HG02852 (cell line): ENCODE data around the gene TRMT2A.
"Not testable (repeated sequence)": the region's sequence is repeated elsewhere in the genome, so short reads cannot be mapped to it uniquely, and the experiment has no call there.

ENCODE experiments used
- ATAC-seq: cut with Tn5 transposase; IDR thresholded peaks from one replicate; pipeline ENCODE4 v1.9.1; 2021; ENCODE audit warnings: mild to moderate bottlenecking, moderate library complexity; ENCODE audit not compliant: unreplicated experiment

Gene TRMT2A

DNA sequence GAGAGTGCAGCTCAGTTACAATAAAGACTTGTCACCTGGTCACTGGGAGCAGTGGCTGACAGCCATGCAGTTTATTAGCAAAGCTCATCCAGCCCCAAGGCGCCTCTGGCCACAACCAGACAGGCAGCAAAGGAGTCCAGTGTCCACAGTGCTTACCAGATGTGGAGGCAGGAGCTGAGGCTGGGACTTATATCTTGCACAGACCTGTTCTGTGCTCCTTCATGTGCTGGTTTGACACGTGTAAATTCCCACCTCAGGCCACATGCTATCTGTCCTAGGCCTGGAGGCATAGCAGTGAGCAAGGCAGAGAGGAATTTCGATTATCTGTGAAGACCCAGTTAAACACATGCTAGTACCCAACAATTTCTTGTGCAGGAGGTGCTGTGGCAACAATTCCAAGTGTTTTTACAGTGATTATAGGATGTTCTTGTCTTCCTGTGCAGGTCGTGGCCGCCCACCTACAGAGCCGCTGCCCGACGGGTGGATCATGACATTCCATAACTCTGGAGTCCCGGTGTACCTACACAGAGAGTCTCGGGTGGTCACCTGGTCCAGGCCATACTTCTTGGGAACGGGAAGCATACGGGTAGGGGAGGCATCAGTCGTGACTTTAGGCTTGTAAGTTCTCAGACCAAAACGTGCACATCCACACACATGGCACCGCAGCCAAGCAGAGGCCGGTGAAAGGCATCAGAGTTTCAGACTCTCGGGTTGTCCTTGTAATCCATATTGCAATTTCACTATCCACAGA is 27.6 kb downstream of the TRMT2A start:
- no peak for ATAC-seq

- ATAC-seq, result no peak
These were observed 28.8 kb downstream of the TRMT2A start for GRCh38 chr22:20088263-20088648.

DNA sequence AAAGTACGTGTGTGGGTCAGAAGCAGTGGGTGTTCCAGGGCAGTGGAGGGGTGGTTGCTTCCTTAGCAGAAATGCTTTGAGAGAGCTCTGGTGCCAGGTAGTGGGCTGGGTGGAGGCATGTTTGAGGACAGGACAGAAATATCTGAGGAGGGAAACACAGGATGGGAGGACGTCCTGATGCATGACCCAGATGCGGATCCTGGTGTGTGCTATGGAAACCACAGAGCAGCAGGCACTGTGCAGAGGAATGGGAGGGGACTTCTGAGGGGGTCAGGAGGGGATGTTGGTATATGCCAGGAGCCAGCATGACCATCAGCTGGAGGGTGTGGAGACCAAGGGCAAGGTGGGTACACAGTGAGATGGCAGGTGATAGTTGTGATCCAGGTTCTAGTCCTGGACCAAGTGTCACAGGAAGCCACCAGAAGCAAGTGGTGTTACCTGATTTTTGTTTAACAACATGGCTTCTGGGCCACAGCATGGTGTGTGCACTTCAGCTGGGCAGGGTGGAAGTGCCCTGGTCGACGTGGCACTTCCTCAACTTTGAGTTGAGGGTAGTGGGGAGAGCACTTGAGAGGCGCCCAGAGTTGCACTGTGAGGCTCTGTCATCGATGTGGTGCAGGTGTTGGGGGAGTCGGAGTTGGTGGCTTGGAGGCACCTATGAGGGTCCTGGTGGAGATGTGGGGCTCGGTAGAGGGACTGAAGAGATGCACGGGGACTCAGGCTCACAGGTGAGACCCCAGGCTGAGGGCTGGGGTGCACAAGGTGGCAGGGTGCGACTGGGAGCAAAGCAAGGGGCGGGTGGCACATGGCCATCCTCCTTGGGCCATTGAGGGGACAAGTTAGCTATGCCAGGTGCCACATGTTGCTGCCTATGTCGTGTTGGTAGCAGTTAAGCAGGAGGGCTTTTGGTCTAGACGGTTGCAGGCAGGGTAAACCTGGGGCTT is 29.4 kb downstream of the TRMT2A start:
- no peak for ATAC-seq

- no peak for ATAC-seq
These were observed 30.3 kb downstream of the TRMT2A start for GRCh38 chr22:20086763-20087162.

GRCh38 chr22:20086101-20086599 is 30.9 kb downstream of the TRMT2A start:
- ATAC-seq, result no peak

- no peak for ATAC-seq
These were observed 31.4 kb downstream of the TRMT2A start for GRCh38 chr22:20085651-20086050.

- no peak for ATAC-seq
These were observed 32.2 kb downstream of the TRMT2A start for GRCh38 chr22:20084547-20085413.

GRCh38 chr22:20083891-20084546 is 33.0 kb downstream of the TRMT2A start:
- no peak for ATAC-seq

DNA sequence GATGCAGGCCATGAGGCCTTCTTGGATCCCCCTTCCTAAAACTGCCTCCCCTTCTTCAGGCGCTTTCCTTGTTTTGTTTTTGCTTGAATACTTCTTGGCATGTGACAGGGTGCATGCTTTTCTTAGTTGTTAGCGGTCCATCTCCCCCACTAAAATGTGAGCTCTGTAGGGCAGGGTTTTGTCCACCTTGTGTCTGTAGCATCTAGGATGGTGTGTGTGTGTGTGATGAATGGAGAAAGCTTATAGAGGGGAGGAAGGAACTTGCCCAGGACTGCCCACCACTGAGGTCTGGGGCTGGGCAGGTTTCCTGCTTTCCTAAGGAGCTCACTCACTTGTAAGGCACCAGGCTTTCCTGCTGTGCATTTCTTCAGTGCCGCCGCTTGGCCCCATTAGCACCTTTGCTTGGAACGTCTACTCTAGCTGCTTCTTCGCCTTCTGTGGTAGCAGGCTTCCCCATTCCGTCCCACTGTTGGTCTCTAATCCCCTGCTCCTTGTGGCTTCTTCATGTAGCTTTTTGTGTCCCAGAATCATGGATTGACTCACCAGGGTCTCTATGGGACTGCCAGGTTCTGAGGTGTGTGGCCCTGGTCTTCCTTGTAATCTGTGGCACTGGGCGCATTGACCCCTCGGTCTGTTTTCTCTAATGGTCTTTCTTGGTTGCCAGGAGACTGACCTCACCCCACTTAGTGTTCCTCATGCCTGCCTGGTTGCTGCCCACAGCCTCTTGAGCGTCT is 33.7 kb downstream of the TRMT2A start:
- ATAC-seq, result no peak

DNA sequence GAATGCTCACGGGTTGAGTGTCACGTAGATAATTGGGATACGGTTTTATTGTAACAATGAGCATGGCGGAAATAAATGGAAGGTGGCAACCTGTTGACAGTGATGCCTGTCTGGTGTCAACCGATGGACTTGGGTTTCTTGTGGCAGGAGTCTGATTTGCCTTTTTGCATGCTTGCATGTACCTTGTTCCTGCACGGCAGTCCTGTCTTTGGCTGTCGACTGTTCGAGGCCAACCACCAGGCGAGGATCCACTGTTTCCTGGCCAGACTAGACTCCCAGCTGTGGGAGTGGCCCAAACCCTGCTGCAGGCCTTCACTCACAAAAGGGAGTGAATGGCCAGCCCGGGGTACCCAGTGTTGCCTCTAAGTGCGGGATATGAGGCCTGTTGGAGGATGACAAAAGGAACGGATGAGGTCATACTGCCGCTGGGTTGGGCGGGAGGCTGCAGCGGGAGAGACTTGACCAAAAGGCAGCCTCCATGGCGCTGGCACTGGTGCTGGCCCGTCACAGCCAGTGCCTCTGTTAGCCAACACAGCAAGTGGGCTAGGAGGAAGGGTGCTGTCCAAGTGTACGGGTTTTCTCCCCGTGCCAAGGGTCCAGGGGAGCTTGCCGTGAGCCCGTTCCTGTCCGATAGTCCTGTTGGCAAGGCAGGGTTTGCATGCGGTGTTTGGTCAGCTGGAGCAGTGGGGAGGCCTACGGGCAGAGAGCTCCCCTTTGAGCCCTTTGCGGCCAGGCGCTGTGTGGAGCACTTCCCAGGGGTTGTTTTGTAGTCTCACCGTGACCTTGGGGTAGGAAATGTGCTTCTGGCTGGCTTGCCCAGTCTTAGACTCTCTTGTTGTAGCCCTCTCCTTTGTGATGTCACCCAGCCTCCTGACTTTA is 36.0 kb downstream of the TRMT2A start:
- ATAC-seq, result no peak

DNA sequence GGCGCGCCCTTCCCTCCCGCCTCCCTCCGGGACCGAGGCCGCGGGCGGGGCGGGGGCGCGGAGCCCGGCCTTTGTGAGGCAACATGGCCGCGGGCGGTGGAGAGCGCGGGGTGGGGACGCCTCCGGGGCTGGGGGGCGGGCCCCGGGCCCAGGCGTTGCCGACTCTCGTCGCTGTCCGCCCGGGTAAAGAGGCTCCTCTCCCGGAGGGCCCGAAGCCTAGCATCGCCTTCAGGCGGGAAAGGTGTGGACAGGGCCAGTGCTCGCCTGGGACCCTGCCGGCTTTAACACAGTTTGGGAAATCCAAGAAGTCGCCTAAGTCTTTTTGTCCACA is 36.6 kb downstream of the TRMT2A start:
- ATAC-seq, result peak; percentile 66

- peak; percentile 81 for ATAC-seq
These were observed 37.1 kb downstream of the TRMT2A start, which contains the start of gene DGCR8 for GRCh38 chr22:20079745-20080444. TSS of gene DGCR8 (plus strand) at chr22:20080241. CDS start at chr22:20085964, 5,723 bp downstream.

DNA sequence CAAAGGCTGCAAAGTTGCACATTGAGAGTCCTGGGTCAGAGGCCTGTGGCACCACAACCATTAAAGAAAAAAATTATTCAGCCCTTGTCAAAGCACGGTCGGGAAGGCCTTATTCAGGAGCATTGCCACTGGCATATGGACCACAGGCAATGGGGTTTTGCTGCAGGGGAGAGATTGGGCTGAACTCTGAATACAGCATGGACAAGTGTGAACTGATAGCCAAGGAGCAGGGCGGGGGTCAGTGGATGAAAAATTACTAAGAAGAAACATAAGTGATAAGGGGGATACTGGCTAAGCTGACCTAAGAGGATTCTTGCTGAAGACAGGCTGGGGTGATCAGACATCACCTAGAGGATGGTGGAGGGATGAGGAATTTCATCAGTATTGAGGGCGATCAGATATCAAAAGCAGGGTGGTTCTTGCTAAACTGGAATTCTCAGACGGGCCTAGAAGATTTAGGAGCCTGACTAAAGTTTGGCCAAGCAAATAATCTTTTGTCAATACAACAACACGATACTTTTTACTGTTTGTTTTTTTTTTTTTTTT is 40.3 kb downstream of the TRMT2A start:
- no peak for ATAC-seq

DNA sequence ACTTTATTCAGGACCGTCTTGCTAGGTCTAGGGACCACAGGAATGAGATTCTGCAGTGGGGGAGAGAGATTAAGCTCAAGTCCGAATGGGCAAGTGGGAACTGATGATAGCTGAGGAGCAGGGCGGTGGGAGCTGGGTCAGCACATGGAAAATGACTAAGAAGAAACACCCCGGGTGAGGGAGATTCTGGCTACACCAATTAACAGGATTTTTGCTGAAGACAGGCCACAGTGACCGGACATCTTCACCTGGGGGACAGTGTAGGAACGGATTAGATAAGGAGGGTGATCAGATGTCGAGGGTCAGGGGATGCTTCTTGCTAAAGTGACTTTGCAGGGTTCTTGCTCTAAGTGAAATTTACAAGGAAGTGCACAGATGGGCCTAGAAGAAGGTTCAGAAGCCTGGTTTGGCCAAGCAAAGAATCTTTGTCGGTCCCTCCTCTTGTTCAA is 45.5 kb downstream of the TRMT2A start:
- no peak for ATAC-seq

DNA sequence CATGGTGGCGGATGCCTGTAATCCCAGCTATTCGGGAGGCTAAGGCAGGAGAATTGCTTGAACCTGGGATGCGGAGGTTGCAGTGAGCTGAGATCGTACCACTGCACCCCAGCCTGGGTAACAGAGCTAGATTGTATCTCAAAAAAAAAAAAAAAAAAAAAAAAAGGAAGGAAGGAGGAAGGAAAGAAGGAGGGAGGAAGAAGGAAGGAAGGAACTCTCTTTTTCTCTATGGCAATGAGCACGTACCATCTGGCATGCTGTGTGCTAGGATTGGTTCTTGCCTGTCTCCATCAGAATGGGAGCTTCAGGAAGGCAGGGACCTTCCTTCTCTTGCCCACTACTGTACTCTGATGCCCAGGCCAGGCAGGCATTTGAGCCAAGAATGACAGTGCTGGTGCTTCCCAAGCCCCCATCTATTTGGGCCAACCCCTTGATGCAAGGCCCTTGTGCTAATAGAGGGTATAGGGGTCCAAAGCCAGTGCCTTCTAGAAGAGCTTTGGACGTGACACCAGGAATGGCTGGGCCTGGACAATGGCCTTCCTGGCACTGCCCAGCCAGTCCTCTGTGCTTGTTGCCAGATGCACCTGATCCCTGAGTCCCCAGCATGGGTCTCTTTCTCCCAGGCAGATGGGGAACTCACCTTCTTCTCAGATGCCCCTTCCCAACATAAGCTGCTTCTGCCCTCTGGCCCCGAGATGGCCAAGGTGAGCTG is 47.5 kb downstream of the TRMT2A start:
- ATAC-seq, result no peak

- no peak for ATAC-seq
These were observed 48.4 kb downstream of the TRMT2A start for GRCh38 chr22:20068640-20069039.

- not testable (repeated sequence) for ATAC-seq
These were observed 49.7 kb downstream of the TRMT2A start for GRCh38 chr22:20067384-20067682.
